ENCODE measurements around the gene PRDM5.
A peak's percentile ranks its signal among the peaks of the same experiment; 100 is the strongest.

The PRDM5 gene

GRCh38 chr4:120853161-120853935 is 69.2 kb downstream of the PRDM5 start:
- DNase-seq, result peak; percentile 4

DNA sequence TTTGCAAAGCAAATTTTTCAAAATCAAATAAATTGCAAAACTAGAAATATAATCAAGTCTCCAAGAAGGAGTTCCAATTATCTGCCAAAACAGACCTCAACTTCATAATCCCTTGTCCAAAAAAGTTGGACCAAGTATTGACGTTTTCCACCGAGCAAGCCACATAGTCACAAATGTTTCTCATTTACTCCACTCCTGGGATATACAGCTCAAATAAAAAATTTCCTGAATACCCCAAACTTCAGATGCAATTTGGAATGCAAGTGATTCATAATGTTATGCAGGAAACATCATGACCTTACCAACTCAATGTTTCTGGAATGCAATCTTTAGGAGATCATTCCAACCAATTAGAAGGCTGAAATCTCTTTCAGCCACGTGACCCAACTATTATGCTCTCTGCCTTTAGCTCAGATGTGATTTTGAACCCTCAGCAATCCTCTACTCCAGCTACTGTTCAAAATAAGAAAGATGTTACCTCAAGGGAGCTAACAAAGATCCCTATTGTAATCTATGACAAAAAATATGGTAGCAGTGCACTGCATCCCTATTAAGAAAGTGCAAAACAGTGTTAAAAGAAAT is 72.4 kb downstream of the PRDM5 start:
- DNase-seq, result peak; percentile 62

DNA sequence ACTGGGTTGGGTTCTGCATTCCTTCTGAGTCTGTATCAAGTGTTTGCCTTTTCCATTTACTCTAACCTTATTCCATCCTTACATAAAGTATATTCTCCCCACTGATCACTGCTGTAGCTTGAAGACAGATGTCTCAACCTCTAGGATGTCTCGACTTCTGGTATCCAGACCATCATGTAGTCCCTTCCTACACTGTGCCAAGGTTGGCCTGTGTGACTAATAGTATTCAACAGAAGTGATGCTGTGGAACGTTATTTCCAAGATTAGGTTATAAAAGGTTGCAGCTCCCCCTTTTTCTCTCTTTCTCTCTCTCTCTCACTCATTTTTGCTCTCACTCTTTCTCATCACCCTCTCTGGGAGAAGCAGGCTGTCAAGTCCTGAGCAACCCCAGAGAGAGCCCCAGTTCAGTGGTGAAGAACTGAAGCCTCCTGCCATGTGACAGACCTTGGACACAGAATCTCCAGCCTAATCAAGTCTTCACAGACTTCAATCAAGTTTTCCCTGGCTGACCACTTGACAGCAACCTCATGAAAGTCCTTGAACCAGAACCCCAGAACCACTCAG is 75.4 kb downstream of the PRDM5 start:
- DNase-seq, result no peak

DNA sequence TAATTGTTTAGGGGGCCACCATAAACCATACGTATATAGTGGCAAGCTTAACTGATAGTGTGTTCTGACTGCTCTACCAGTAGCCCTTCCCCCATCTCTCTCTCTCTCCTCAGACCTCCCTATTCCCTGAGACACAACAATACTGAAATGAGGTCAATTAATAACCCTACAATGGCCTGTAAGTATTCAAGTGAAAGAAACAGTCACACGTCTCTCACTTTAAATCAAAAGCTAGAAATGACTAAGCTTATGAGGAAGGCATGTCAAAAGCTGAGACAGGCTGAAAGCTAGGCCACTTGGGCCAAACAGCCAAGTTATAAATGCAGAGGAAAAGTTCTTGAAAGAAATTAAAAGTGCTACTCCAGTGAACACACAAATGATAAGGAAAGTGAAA is 78.0 kb downstream of the PRDM5 start:
- no peak for DNase-seq

- DNase-seq, result no peak
Observed at GRCh38 chr4:120843849-120844527, 78.5 kb downstream of the PRDM5 start.

DNA sequence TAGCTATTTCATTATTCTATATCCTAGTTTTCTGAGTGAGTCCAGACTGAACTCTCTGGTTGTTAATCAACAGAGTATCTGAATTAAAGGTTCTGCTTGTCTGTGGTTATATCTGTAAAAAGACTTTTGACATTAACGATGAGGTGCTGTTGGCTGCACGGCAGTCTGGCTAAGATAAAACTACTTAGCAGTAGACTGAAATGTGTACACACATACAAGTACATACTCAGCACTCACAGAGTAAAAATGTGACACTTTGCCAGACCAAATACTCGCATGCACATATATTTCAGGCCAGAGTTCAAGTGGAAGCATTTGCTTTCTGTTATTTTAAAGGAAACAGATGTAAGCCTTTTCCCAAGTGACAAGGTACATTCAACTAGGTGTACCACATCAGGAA is 80.5 kb downstream of the PRDM5 start:
- peak; percentile 27 for DNase-seq

- peak; percentile 39 for DNase-seq
Observed at GRCh38 chr4:120841580-120841979, 80.9 kb downstream of the PRDM5 start.

DNA sequence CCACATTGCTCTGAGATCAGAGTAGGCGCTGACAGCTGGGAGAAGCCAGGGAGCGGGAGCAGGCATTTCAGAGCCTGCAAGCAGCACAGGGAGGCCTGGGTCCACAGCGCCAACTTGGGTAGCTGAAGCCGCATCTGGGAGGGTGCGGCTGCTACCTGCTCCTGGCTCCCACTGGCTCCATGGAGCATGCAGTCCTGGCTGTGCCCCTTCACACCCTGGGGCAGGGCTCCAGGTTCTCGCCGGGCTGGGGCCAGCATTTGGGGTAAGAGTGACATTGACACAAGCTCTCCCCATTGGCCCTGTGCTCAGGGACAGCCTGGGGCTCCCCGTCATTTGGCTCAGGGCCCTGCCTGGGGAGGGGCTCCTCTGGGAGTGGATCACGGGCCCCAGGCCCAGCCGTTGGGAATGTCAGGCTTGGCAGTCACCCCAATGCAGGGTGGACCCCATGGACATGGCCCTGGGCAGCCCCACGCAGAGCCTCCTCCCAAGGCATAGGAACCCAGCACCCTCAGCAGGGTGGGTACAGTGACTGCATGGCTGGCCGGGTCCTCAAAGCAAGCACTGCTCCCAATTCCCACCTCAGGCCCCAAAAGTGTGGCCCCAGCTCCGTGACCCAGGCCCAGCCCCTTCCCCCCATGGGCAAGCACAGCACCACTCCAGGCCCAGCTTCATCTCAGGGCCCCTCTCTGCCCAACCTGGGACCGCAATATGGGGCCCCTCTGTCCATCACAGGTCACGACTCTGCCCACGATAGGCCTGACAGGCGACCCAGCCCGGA is 82.4 kb downstream of the PRDM5 start:
- no peak for DNase-seq

- no peak for DNase-seq
Observed at GRCh38 chr4:120839334-120839973, 83.1 kb downstream of the PRDM5 start.

DNA sequence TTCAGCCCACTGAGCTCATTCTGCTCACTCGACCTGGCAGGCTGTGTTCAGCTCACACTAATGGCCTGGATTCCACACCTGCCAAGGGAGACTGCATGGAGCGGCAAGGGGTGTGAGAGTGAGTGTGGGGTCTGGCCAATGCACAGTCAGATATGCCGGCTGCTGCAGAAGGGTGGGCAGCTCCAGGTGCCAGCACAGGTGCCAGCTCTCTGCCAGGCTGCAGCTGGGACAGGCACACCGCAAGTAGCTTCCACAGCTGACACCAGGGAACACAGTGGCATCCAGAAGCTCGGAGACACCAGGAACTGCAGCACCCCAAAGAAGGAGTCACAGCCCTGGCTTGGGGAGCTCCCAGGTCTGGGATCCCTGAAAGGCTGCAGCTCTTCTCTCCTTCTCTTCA is 83.7 kb downstream of the PRDM5 start:
- no peak for DNase-seq

- no peak for DNase-seq
Observed at GRCh38 chr4:120837656-120838055, 84.9 kb downstream of the PRDM5 start.

GRCh38 chr4:120835342-120835741 is 87.2 kb downstream of the PRDM5 start:
- DNase-seq, result no peak

DNA sequence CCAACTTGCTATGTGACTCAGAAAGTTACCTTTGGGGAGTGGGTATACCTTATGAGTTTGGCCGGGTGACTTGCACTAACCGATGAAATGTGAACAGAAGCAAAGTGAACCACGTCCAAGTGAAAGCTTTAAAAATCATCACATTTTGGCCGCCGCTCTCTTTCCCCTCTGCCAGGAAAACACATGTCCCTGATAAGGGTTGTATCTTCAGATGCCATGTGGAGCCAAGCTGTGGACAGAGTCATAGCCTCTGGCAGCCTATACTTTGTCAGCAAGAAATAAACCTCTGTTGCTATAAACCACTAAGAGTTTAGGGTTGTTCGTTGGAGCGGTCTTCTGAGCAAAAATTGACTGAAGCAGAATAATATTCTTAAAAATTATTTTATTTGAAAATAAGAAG is 92.3 kb downstream of the PRDM5 start:
- DNase-seq, result no peak

DNA sequence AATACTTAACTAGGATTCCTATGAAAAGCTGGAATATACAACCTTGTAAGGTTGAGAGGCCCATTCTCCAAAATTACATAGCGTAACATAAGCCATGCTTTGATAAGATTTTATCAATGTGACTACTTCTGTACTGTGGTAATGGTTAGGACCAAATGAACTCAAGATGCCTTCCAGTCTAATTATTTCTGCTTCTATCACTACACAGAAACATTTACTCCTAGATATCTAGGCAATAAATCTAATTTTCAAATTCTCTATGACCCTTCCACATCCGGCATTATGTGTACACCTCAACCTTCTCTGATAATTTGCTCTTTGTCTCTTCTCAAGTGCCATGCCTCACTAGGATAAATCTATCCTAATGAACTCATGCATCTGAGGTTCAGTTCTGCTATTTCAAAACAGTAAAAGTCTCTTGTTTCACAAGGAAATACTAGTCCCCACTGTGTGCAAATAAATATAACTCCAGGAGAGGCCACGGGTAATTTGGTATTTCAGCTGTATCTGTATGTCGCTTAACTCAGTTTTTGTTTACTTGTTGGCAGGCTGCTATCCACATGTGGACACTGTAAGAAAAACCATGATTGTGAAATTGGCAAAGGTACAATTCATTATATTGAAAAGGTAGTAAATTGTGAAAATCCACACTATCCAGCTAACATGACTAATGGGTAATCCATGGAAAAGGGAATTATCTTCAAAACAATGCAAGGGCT is 93.3 kb downstream of the PRDM5 start:
- DNase-seq, result no peak

GRCh38 chr4:120826853-120827252 is 95.7 kb downstream of the PRDM5 start:
- no peak for DNase-seq

- no peak for DNase-seq
Observed at GRCh38 chr4:120826449-120826848, 96.1 kb downstream of the PRDM5 start.

- no peak for DNase-seq
Observed at GRCh38 chr4:120824946-120825345, 97.6 kb downstream of the PRDM5 start.

- DNase-seq, result no peak
Observed at GRCh38 chr4:120821977-120822376, 100.5 kb downstream of the PRDM5 start.

GRCh38 chr4:120821029-120821428 is 101.5 kb downstream of the PRDM5 start:
- DNase-seq, result no peak

GRCh38 chr4:120819805-120820437 is 102.6 kb downstream of the PRDM5 start:
- no peak for DNase-seq

DNA sequence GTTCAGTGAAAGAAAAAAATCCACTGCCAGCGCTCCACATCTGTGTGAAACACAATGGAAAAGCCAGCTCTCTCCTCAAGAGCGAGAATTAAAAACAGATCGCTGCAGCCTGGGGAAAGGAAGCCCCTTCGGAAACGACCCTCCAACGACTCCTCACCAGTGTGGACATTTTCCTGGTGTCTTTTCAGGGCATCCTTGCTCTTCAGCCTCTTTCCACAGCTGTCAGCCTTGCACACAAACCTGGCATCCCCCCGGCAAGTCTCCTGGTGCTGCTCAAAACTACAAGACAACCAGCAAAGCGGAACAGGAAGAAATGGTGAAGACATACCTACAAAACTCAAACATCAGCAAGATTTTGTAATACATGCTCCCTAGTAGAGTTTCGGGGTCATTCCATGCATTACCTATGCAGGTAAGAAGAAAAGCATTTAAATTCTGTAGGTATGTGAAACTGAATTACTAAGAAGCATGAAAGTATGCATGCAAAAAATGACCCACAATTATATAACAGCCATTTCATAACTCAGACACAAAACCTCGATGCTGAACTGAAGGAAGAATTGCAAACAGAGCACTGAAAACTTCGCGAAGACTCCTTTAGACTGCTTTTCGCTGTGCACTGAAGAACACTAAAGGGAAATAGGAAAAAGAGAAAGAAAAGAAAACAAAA is 106.1 kb downstream of the PRDM5 start:
- DNase-seq, result no peak

Data from HCEC 1CT (cell line).